Loucy (cell line): ENCODE measurements around the gene NCOA7.

ENCODE experiments used
- H2AFZ ChIP-seq: fragments of 200-600 bp; sonication (generic); 2 replicates; pipeline ENCODE4 v1.6.0; 2016; ENCODE audit warnings: antibody characterized with exemption, mild to moderate bottlenecking, low read length, moderate library complexity
- H3F3A ChIP-seq: fragments of 200-600 bp; 2 replicates; pipeline ENCODE4 v1.6.0; 2016; ENCODE audit warnings: antibody characterized with exemption, low read depth, mild to moderate bottlenecking
- H3K27me3 ChIP-seq: fragments of 200-600 bp; sonication (generic); 2 replicates; pipeline ENCODE4 v1.6.1; 2014; ENCODE audit warnings: low read length, mild to moderate bottlenecking; ENCODE audit not compliant: insufficient read depth, poor library complexity, severe bottlenecking
- H3K36me3 ChIP-seq: fragments of 200-600 bp; sonication (generic); 2 replicates; pipeline ENCODE4 v1.6.1; 2016; ENCODE audit warnings: low read length; ENCODE audit not compliant: insufficient read depth
- H3K4me1 ChIP-seq: fragments of 200-600 bp; sonication (generic); 2 replicates; pipeline ENCODE4 v1.5.1; 2014; ENCODE audit warnings: low read length, mild to moderate bottlenecking; ENCODE audit not compliant: insufficient read depth, poor library complexity, severe bottlenecking
- H3K4me2 ChIP-seq: fragments of 200-600 bp; sonication (generic); 2 replicates; pipeline ENCODE4 v1.6.0; 2014; ENCODE audit warnings: antibody characterized with exemption, low read length, low read depth, mild to moderate bottlenecking; ENCODE audit not compliant: poor library complexity, severe bottlenecking
- H3K4me3 ChIP-seq: fragments of 200-600 bp; sonication (generic); 2 replicates; pipeline ENCODE4 v1.5.1; 2014; ENCODE audit warnings: low read length, mild to moderate bottlenecking, mixed read lengths; ENCODE audit not compliant: poor library complexity, severe bottlenecking
- H3K79me2 ChIP-seq: fragments of 200-600 bp; sonication (generic); 2 replicates; pipeline ENCODE4 v1.6.1; 2014; ENCODE audit warnings: low read length; ENCODE audit not compliant: insufficient read depth
- H3K9ac ChIP-seq: fragments of 200-600 bp; sonication (generic); 2 replicates; pipeline ENCODE4 v1.6.0; 2014; ENCODE audit warnings: mild to moderate bottlenecking, low read depth, low read length, moderate library complexity; ENCODE audit not compliant: poor library complexity, severe bottlenecking
- H3K9me2 ChIP-seq: fragments of 200-600 bp; sonication (generic); replicated peaks from 2 replicates; pipeline ENCODE4 v1.6.1; 2016; ENCODE audit warnings: low read depth, low read length, mixed read lengths
- H3K9me3 ChIP-seq: fragments of 200-600 bp; sonication (generic); 2 replicates; pipeline ENCODE4 v1.6.1; 2014; ENCODE audit warnings: mild to moderate bottlenecking, antibody characterized with exemption, low read length, low read depth; ENCODE audit not compliant: insufficient read depth
- H4K20me1 ChIP-seq: fragments of 200-600 bp; sonication (generic); 2 replicates; pipeline ENCODE4 v1.6.0; 2014; ENCODE audit warnings: antibody characterized with exemption, low read length, mild to moderate bottlenecking; ENCODE audit not compliant: insufficient read depth, poor library complexity, severe bottlenecking
- EZH2phosphoT487 ChIP-seq: fragments of 200-600 bp; IDR thresholded peaks from 2 replicates; pipeline ENCODE4 v1.6.1; 2018; ENCODE audit warnings: antibody characterized with exemption, mild to moderate bottlenecking, moderate library complexity, borderline replicate concordance
- TF ChIP-seq, protein P1 (sequence below): fragments of 200-600 bp; sonication (generic); conservative IDR thresholded peaks from 2 replicates; pipeline ENCODE4 v1.5.1; 2014; ENCODE audit warnings: mild to moderate bottlenecking, antibody characterized with exemption, low read length

Gene NCOA7

DNA sequence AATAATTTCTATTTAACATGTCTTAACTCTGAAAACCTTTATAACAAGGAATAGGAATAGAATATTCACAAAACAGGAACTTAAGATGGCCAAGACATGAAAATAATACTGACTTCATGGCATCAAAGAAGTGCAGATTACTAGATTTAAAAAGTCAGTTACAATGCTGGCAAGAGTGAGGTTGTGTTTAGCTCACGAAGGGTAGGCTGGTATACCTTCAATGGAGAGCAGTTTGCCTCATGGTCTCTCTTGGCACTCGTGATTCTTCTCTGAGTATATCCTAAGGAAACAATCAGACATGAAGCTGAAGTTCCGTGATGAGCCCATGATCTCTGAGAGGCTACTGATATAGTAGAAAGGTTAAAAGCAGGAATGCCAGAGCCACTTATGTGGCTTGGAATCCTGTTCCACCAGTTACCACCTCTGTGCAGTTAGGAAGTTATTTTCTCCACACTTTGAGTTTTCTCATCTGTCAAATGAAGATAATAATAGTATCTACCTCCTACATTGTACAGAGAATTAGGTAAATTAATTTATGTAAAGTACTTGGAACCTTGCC is 7.2 kb downstream of the NCOA7 start:
- no peaks in the 10 kb centered on the region for H3K9me2 ChIP-seq
- H3F3A ChIP-seq = peaks cover 6% of the 10 kb centered on the region; the same call in 1 of the 2 replicates
- peaks cover 84% of the 10 kb centered on the region for H3K79me2 ChIP-seq

DNA sequence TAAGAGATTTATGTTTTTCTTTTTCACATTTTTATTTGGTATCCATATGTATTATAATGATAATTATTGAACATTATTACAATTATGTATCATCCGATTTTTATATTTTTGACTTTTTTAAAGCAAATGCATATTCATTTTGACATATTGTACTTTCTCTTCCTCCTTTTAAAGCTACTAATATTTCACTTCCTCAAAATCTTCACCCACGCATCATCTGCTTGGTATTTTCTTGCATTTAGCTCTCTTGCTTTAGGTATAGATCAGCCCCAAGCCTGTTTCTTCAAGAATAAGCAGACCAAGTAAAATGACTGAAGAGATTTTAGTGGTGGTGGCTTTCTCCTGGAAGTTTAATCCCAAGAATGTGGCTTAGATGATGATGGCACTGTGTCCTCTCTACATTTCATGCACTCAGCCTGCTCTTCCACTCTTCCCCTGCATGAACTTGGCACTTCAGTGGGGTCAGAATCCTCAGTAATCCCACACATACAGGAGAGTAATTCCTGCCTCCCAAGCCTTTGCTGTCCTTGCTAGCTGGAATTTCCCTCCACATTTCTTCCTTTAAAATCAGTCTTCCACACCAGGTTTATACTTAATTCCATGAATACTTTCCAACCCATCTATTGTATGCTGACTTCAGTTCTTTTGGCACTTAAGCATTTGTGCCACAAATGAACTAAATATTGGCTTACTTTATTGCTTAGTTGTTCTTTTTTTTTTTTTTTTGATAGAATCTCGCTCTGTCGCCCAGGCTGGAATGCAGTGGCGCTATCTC is 8.2 kb downstream of the NCOA7 start:
- Histone ChIP-seq H3K9me3 (no peaks in the 10 kb centered on the region), H3F3A (peaks cover 6% of the 10 kb centered on the region; the same call in 1 of the 2 replicates), H3K4me3 (no peak overlapping the region), H3K9me2 (no peaks in the 10 kb centered on the region), H2AFZ (no peak overlapping the region), H4K20me1 (no peaks in the 10 kb centered on the region), H3K4me2 (no peak overlapping the region), H3K79me2 (peaks cover 81% of the 10 kb centered on the region; the same call in 1 of the 2 replicates), H3K9ac (no peak overlapping the region), H3K4me1 (peaks cover 40% of the 10 kb centered on the region), H3K36me3 (no peaks in the 10 kb centered on the region), H3K27me3 (no peaks in the 10 kb centered on the region)
- TF ChIP-seq, protein P1, sequence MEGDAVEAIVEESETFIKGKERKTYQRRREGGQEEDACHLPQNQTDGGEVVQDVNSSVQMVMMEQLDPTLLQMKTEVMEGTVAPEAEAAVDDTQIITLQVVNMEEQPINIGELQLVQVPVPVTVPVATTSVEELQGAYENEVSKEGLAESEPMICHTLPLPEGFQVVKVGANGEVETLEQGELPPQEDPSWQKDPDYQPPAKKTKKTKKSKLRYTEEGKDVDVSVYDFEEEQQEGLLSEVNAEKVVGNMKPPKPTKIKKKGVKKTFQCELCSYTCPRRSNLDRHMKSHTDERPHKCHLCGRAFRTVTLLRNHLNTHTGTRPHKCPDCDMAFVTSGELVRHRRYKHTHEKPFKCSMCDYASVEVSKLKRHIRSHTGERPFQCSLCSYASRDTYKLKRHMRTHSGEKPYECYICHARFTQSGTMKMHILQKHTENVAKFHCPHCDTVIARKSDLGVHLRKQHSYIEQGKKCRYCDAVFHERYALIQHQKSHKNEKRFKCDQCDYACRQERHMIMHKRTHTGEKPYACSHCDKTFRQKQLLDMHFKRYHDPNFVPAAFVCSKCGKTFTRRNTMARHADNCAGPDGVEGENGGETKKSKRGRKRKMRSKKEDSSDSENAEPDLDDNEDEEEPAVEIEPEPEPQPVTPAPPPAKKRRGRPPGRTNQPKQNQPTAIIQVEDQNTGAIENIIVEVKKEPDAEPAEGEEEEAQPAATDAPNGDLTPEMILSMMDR = no peak
- no peak for TF ChIP-seq EZH2phosphoT487

More for the DNA sequence above, 7.2 kb downstream of the NCOA7 start:
- Histone ChIP-seq H3K27me3 (no peaks in the 10 kb centered on the region), H3K9ac (no peak overlapping the region), H4K20me1 (peaks cover 5% of the 10 kb centered on the region), H3K4me3 (no peak overlapping the region), H3K9me3 (no peaks in the 10 kb centered on the region), H3K4me1 (peaks cover 40% of the 10 kb centered on the region), H2AFZ (no peak overlapping the region), H3K4me2 (no peak overlapping the region), H3K36me3 (no peaks in the 10 kb centered on the region)
- TF ChIP-seq, protein P1 = no peak
- no peak for TF ChIP-seq EZH2phosphoT487

DNA sequence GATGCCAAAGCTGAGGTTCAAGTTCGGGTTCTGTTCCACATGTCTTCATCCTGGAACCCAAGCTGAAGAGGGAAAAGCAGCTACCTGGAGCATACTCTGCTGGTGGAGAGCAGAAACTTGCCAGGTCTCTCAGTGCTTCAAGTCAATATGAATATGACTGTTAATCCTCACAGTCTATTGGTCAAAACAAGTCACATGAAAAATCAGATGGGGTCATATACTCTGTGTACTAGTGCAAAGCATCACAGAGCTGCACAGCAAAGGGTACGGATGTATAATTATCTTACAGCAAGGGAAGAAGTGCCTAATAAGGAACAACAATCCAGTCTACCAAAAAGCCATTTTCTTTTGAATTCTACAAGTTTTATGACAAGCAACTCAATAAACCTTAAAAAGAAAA is 11.6 kb downstream of the NCOA7 start:
- Histone ChIP-seq H3K36me3 (no peaks in the 10 kb centered on the region), H3F3A (peaks cover 6% of the 10 kb centered on the region; the same call in 1 of the 2 replicates), H3K27me3 (no peaks in the 10 kb centered on the region), H3K4me3 (peak overlapping the region; percentile 62), H4K20me1 (no peaks in the 10 kb centered on the region), H3K4me1 (peaks cover 60% of the 10 kb centered on the region), H3K79me2 (peaks cover 57% of the 10 kb centered on the region; the same call in 1 of the 2 replicates), H3K4me2 (peak overlapping the region; percentile 77), H3K9me3 (no peaks in the 10 kb centered on the region), H3K9ac (peak overlapping the region; percentile 31), H2AFZ (no peak overlapping the region), H3K9me2 (no peaks in the 10 kb centered on the region)
- TF ChIP-seq EZH2phosphoT487 = no peak
- TF ChIP-seq, protein P1 = no peak
